Neutrophil (primary cell): ENCODE results near the gene KDM4B.

Experiments used
- H3K27ac ChIP-seq: fragments of 200-600 bp; sonication (generic); 2 replicates; pipeline ENCODE4 v1.5.1; 2016; ENCODE audit warnings: mild to moderate bottlenecking, moderate library complexity
- H3K27me3 ChIP-seq: fragments of 200-600 bp; sonication (generic); 2 replicates; pipeline ENCODE4 v1.6.0; 2016; ENCODE audit warnings: mild to moderate bottlenecking
- H3K36me3 ChIP-seq: fragments of 200-600 bp; sonication (generic); 2 replicates; pipeline ENCODE4 v1.5.1; 2017
- H3K4me1 ChIP-seq, 2 experiments: fragments of 200-600 bp in 1 of 2; sonication (generic) in 1 of 2; 1 replicate in 1 of 2; 2 replicates in 1 of 2; pipeline versions ENCODE4 v1.5.1 to v1.6.1; 2013 to 2016; ENCODE audit warnings: low read depth in 1 of 2, low read length in 1 of 2, mild to moderate bottlenecking in 1 of 2, moderate library complexity in 1 of 2; ENCODE audit not compliant: control insufficient read depth in 1 of 2, insufficient read depth in 1 of 2
- H3K4me3 ChIP-seq, 2 experiments: fragments of 200-600 bp in 1 of 2; sonication (generic) in 1 of 2; 1 replicate in 1 of 2; 2 replicates in 1 of 2; pipeline ENCODE4 v1.5.1; 2013 to 2016; ENCODE audit warnings: low read depth in 1 of 2, low read length in 1 of 2, mild to moderate bottlenecking in 1 of 2, moderate library complexity in 1 of 2
- H3K9me3 ChIP-seq: fragments of 200-600 bp; sonication (generic); 2 replicates; pipeline ENCODE4 v1.5.1; 2016
- CTCF ChIP-seq: fragments of 200-600 bp; sonication (generic); IDR thresholded peaks from 2 replicates; pipeline ENCODE4 v1.5.1; 2016; ENCODE audit warnings: antibody characterized with exemption

Gene KDM4B

GRCh38 chr19:4996701-4997100 lies 27.8 kb downstream of the KDM4B start:
- Histone ChIP-seq H3K4me1 (peaks cover under 1 to 3% of the 10 kb centered on the region in 2 experiments), H3K27me3 (no peaks in the 10 kb centered on the region), H3K9me3 (no peaks in the 10 kb centered on the region), H3K27ac (no peak overlapping the region), H3K4me3 (no peak overlapping the region), H3K36me3 (peaks cover 43% of the 10 kb centered on the region)
- TF ChIP-seq CTCF, result no peak

- Histone ChIP-seq H3K27ac (no peak overlapping the region), H3K36me3 (peaks cover 43% of the 10 kb centered on the region), H3K27me3 (no peaks in the 10 kb centered on the region), H3K4me3 (no peak overlapping the region), H3K9me3 (no peaks in the 10 kb centered on the region), H3K4me1 (no peaks in the 10 kb centered on the region)
- TF ChIP-seq CTCF, result no peak
These were observed 28.4 kb downstream of the KDM4B start for GRCh38 chr19:4997297-4997696.

GRCh38 chr19:5000120-5000611 lies 31.3 kb downstream of the KDM4B start:
- Histone ChIP-seq H3K9me3 (no peaks in the 10 kb centered on the region), H3K36me3 (peaks cover 44% of the 10 kb centered on the region), H3K4me3 (no peak overlapping the region), H3K27ac (no peak overlapping the region), H3K27me3 (no peaks in the 10 kb centered on the region), H3K4me1 (no peaks in the 10 kb centered on the region)
- no peak for TF ChIP-seq CTCF

GRCh38 chr19:5001615-5002014 lies 32.7 kb downstream of the KDM4B start:
- H3K27me3 ChIP-seq, result no peaks in the 10 kb centered on the region

GRCh38 chr19:5002143-5002542 lies 33.2 kb downstream of the KDM4B start:
- Histone ChIP-seq H3K27me3 (no peaks in the 10 kb centered on the region), H3K4me3 (no peak overlapping the region), H3K36me3 (peaks cover 26% of the 10 kb centered on the region), H3K27ac (no peak overlapping the region), H3K9me3 (no peaks in the 10 kb centered on the region), H3K4me1 (peaks cover 0 to 3% of the 10 kb centered on the region in 2 experiments)
- TF ChIP-seq CTCF, result no peak

More at GRCh38 chr19:5001615-5002014, 32.7 kb downstream of the KDM4B start:
- TF ChIP-seq CTCF, result peak; percentile 46
- peaks cover 0 to 3% of the 10 kb centered on the region in 2 experiments for H3K4me1 ChIP-seq
- no peak overlapping the region for H3K4me3 ChIP-seq
- peaks cover 32% of the 10 kb centered on the region for H3K36me3 ChIP-seq
- no peaks in the 10 kb centered on the region for H3K9me3 ChIP-seq
- H3K27ac ChIP-seq, result no peak overlapping the region

- Histone ChIP-seq H3K4me1 (peaks cover 0 to 3% of the 10 kb centered on the region in 2 experiments), H3K36me3 (peaks cover 14% of the 10 kb centered on the region), H3K27me3 (no peaks in the 10 kb centered on the region), H3K27ac (no peak overlapping the region), H3K9me3 (no peaks in the 10 kb centered on the region), H3K4me3 (no peak overlapping the region)
- TF ChIP-seq CTCF, result no peak
These were observed 34.9 kb downstream of the KDM4B start for GRCh38 chr19:5003781-5004180.
